ENCODE results near the gene AP2A2. TPM values are rescaled to one million over a fixed set of nuclear protein-coding genes. Genes with fewer than 3 reads are reported as not detected.
"Not testable (repeated sequence)": the region's sequence is repeated elsewhere in the genome, so short reads cannot be mapped to it uniquely, and the experiment has no call there.

The AP2A2 gene
- total RNA-seq, 1 donor from 2014 or later, result 120 TPM

- DNase-seq (ENCODE audit: low spot score), result no peak
Measured at GRCh38 chr11:953512-953911, 27.8 kb downstream of the AP2A2 start.

DNA sequence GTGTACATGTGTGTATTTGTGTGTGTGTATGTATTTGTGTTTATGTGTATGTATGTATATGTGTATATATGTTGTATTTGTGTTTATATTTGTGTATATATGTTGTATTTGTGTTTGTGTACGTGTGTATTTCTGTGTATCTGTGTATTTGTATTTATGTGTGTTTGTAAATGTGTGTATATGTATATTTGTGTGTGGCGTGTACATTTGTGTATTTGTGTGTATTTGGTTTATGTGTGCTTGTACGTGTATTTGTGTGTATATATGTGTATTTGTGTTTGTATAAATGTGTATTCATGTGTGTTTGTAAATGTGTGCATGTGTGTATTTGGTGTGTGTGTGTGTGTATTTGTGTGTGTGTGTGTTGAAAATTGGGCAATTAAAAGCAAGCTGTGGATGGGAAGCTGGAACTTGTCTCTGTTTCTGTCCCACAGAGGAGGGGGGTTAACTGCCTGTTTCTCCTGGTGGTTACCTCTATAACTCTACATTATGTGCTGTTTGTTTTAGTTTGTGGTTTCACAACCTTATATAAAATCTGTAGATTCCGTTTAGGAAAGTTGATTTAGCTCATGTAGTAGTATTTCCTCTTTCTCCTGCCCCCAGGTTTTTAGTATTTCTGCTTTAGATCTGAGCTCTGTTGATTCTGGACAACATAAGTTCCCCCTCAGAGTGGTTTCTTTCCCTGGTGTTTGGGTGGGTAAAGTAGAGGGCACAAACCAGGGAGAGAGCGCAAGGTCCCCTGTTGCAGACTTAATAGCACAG lies 28.9 kb downstream of the AP2A2 start:
- DNase-seq (ENCODE audit: low spot score), result no peak

DNA sequence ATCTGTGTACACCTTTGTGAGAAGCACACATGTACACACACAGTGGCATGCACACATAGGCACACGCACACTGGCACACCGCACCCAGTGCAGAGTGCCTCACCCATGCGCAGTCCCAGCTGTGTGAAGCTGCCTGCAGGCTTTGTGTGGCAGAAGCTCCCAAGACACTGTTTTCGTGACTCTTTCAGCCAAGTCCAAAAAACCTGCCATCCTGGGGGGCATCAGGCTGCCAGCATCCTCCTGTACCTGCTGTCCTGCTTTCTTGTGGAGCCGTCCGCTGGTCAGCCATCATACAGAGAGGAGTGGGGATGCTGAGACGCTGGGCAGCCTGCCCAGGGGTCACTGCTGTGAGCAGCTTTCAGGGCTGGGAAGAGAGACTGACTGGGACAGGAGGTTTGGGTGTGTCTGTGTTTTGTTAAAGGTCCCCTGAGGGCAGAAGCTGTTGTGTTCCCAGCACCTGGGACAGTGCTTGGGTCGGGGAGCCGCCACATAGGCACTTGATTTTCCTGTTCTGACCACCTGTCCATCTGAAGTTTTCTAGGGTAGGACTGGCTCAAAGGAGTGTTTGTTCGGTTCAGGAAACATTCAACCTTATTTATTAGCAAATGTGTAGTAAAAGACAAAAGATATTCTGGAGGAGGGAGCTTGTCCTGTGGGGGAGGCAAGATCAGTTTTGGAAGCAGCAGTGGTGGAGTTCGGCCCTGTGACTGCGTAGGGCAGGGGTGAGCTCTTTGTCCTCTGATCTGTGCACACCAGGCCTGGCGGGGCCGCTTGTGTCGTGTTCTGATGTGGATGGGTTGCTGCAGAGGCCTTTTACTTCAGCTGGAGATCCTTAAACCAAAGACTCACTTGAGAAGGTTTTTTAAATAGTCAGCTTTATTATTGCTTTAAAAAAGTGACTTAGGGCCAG lies 29.7 kb downstream of the AP2A2 start:
- DNase-seq (ENCODE audit: low spot score), result no peak

DNA sequence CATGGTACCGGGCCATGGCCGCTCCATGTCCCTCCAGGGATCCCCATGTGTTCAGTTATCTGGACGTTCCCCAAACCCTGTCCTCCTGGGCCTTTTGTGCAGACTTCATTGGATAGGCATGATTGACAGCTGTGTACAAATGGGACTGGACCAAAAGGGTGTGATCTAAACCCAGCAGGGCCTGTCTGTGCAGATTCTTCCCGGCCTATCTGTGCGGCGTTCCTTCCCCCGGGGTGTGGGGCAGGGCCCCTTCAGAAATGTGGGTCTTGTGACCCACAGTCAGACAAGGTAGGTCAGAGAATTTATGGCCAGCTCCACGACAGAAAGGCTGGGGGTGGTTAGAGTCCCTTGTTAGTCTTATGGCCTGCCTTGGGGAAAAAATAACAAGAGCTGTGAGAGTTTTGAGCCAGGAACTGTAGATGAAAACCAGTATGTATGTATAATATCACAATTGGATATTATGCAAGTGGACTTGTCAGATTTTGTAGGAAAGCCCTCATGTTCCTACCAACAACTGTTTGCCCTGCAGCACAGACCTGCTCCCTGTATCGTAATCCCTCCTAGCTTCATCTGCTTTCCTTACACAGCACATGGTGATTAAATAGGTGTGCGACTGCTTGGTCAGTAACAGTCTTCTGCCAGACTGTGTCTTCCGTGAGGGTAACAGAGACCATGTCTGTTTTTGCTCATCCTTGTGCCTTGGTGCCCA lies 31.7 kb downstream of the AP2A2 start:
- no peak for DNase-seq (ENCODE audit: low spot score)

DNA sequence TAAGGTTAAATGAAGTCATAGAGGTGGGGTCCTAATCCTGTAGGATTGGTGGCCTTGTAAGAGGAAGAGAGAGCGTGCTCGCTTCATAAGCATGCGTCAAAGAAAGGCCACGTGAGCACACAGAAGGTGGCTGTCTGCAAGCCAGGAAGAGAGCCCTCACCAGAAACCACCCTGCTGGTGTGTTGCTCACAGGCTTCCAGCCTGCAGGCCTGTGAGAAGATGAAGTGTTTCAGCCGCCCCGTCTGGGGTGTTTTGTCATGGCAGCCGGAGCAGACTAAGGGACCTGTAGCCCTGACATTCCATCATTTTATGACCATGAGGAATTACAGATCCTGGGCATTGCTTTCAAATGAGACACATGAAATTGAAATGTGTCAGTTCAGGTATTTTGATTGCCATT lies 32.4 kb downstream of the AP2A2 start:
- DNase-seq (ENCODE audit: low spot score), result no peak

DNA sequence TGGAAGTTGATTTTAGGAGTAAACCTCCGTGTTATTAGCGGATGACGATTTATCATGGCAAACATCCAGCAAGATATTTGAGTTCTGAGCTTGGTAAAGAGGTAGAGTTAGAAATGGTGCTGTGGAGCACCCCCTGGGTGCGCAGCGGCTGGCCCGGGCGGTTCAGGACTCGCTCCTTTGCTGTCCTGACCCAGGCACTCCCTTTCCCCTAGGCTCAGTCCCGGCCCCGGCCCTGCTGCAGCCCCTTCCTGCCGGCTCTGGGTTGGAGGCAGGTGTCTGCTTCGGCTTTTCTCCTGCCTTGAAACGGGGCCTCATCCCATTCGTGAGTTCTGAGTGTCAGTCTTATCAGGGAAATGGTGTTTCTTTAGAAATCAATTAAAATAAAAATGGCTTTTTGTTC lies 33.4 kb downstream of the AP2A2 start:
- DNase-seq (ENCODE audit: low spot score), result no peak

GRCh38 chr11:959608-960007 lies 33.9 kb downstream of the AP2A2 start:
- no peak for DNase-seq (ENCODE audit: low spot score)

DNA sequence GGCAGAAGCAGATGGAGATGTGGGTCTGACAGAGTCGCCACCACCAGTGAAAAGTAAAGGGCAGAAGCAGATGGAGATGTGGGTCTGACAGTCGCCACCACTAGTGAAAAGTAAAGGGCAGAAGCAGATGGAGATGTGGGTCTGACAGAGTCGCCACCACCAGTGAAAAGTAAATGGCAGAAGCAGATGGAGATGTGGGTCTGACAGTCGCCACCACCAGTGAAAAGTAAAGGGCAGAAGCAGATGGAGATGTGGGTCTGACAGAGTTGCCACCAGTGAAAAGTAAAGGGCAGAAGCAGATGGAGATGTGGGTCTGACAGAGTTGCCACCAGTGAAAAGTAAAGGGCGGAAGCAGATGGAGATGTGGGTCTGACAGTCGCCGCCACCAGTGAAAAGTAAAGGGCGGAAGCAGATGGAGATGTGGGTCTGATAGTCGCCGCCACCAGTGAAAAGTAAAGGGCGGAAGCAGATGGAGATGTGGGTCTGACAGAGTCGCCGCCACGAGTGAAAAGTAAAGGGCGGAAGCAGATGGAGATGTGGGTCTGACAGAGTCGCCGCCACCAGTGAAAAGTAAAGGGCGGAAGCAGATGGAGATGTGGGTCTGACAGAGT lies 35.7 kb downstream of the AP2A2 start:
- not testable (repeated sequence) for DNase-seq (ENCODE audit: low spot score)

DNA sequence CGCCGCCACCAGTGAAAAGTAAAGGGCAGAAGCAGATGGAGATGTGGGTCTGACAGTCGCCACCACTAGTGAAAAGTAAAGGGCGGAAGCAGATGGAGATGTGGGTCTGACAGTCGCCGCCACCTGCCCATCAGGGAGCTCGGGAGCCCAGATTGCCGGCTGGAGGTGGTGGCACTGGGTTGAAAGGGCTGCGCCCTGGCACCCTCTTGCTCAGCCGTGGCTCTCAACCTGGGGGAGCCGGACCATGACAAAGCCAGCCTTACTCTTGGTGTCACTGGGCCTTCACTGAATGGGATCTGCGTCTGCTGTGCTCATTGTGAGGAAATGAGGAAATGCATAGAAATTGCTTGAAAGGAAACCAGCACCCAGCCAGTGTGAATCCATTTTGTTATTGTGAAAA lies 36.3 kb downstream of the AP2A2 start:
- no peak for DNase-seq (ENCODE audit: low spot score)

GRCh38 chr11:962688-963087 lies 37.0 kb downstream of the AP2A2 start:
- no peak for DNase-seq (ENCODE audit: low spot score)

DNA sequence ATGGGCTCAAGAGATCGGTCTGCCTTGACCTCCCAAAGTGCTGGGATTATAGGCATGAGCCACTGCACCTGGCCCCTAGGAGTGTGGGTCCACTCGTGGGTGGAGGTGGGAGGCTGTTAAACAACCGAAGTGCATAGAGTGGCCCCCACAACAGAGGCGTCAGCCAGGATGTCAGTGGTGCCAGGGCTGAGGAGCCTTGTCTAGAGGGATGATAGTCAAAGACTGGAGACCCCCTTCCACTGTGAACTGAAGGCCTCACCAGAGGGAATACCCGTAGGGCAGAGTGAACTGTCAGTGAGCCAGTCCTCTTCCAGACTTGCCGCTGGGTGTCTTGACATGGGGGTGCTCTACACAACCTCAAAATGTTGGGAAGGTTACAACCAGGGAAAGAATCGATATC lies 38.2 kb downstream of the AP2A2 start:
- DNase-seq (ENCODE audit: low spot score), result no peak

- no peak for DNase-seq (ENCODE audit: low spot score)
Measured at GRCh38 chr11:965206-965775, 39.6 kb downstream of the AP2A2 start.

DNA sequence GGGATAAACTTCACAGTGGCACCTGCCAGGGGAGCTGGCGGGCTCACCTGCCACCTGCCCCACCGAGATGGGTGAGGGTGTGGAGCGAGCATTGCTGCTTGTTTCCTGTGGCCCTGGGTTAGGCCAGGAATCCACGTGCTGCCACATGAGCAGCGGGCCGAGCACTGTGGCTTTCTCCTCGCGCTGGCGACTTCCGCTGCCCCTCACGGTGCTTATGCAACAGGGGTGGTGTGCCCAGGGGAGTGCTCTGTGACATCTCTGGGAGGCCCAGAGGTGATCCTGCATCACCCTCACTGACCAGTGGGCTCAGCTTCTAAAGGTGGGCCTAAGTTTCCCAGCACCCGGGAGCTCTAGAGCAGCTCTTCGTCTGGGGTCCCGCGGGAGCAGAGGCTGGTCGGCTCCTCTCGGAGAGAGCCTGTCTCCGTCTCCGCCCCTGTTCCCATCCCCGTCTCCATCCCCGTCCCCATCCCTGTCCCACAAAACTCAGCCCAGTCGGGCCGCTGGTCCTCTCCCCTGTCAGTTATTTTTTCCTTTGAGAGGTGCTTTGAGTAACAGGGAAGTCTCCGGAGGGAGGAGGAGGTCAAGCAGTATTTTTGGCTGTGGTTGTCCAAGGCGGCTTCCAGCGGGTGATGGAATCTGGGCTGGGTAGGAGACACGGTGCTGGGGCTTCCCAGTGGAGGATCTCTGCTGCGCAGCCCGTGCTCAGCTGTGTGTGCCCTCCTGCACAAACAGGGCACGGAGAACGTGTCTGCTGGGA lies 42.5 kb downstream of the AP2A2 start:
- DNase-seq (ENCODE audit: low spot score), result no peak

DNA sequence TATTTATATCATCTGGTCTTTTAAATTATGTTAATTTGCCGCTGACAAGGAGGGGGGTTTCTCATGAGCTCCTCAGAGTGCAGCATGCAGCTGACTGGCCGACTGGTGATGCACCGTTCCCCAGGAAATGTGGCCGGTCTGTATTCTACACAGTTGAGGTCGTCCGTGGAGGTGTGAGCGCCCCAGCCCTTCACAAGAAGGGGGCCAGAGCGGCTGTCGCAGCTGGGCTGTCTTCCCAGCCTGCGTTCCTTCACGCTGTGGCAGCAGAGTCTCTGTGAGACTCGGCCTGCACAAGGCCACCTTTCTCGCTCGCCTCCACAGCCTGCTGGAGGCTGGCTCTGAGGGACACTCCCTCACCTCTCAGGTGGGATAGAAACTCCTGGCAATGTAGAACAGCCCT lies 43.2 kb downstream of the AP2A2 start:
- DNase-seq (ENCODE audit: low spot score), result no peak

GRCh38 chr11:969651-970205 lies 44.1 kb downstream of the AP2A2 start:
- DNase-seq (ENCODE audit: low spot score), result no peak

DNA sequence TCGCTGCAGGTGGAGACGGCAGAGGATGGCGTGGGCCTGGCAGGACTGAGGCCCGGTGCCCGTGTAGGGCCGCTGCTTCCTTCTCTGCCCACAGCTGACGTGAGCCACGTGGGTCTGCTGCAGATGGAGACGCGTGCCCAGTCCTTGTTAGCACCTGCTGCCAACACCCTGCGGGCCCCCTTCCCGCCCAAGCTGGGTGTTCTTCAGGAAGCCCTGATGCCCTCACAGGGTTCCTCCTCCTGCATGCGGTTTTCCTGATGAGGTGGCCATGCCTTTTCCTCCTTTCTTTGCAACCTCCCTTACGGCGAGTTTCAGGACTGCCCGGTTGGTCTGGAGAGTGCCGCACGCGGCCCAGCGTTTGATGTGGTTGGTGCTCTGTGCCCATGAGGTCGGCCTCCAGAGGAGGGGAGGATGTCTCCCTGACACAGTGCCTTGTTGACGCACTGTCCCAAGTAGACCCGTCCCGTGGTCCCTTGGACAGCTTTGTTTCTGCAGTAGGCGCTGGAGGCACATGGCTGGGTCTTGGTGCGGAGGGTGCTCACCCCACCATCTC lies 44.7 kb downstream of the AP2A2 start:
- no peak for DNase-seq (ENCODE audit: low spot score)

- no peak for DNase-seq (ENCODE audit: low spot score)
Measured at GRCh38 chr11:971092-971690, 45.5 kb downstream of the AP2A2 start.

DNA sequence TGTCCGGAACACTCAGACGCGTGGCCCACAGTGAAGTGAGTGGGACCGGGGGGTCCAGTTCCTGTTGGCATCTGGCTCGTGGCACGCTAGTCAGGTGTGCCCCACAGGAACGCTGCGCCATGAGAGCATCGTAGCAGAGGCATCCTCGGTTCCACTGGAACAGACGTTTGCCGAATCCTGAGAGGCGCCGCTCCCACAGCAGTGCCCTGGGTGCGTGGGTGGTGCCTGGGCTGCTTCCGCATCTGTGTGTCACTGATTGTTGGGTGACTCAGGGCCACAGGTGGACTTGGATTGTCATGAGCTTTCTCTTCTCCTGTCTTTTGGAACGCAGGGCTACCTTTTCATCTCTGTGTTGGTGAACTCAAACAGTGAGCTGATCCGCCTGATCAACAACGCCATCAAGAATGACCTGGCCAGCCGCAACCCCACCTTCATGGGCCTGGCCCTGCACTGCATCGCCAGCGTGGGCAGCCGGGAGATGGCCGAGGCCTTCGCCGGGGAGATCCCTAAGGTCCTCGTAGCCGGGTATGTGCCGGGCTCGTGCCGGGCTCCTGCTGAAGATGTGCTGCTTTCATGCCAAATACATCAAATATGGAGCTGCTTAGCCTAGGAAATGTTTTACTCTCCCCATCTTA lies 46.2 kb downstream of the AP2A2 start:
- no peak for DNase-seq (ENCODE audit: low spot score)

Measured in mesenteric fat pad (tissue), 1 donor.